ENCODE results near the gene CNNM1.

DNA sequence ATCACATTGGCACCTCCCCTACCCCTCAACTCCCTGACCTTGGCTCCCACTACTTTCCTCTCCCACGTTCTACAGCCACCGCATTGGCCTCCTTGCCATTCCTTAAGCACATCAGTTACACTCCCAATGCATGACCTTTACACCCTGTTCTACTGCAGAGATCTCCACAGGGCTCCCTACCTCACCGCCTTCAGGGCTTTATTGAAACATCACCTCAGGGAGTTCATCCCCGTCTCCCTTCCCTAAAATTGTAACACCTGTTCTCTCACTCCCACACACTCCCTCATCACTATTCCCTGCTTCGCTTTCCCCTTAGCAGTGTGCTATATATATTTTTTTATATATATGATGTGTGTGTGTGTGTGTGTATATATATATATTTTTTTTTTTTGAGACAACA lies 18.5 kb downstream of the CNNM1 start:
- TF ChIP-seq SMAD3 (CRISPR knock-in tag; IDR thresholded peaks at IDR 0.05; ENCODE audit: borderline replicate concordance) (no peak), ELF4 (CRISPR knock-in tag; IDR thresholded peaks at IDR 0.05; ENCODE audit: low read depth) (no peak), ETV6 (CRISPR knock-in tag; IDR thresholded peaks at IDR 0.05) (no peak), ZNF121 (CRISPR knock-in tag; IDR thresholded peaks at IDR 0.05) (no peak)
- TF ChIP-seq, protein P1, sequence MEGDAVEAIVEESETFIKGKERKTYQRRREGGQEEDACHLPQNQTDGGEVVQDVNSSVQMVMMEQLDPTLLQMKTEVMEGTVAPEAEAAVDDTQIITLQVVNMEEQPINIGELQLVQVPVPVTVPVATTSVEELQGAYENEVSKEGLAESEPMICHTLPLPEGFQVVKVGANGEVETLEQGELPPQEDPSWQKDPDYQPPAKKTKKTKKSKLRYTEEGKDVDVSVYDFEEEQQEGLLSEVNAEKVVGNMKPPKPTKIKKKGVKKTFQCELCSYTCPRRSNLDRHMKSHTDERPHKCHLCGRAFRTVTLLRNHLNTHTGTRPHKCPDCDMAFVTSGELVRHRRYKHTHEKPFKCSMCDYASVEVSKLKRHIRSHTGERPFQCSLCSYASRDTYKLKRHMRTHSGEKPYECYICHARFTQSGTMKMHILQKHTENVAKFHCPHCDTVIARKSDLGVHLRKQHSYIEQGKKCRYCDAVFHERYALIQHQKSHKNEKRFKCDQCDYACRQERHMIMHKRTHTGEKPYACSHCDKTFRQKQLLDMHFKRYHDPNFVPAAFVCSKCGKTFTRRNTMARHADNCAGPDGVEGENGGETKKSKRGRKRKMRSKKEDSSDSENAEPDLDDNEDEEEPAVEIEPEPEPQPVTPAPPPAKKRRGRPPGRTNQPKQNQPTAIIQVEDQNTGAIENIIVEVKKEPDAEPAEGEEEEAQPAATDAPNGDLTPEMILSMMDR (IDR thresholded peaks at IDR 0.05) = no peak
- TF ChIP-seq, protein P2, sequence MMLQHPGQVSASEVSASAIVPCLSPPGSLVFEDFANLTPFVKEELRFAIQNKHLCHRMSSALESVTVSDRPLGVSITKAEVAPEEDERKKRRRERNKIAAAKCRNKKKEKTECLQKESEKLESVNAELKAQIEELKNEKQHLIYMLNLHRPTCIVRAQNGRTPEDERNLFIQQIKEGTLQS (CRISPR knock-in tag; conservative IDR thresholded peaks at IDR 0.05) = no peak
